GM04504 (cell line): ENCODE measurements around the gene SLC16A8.
"Not testable (repeated sequence)": the region's sequence is repeated elsewhere in the genome, so short reads cannot be mapped to it uniquely, and the experiment has no call there.

ENCODE experiments used
- DNase-seq: peaks from one replicate; pipeline ENCODE4 v3.0.0-alpha.2; 2012; ENCODE audit warnings: low read depth

SLC16A8 gene

GRCh38 chr22:38083931-38084631 lies at the start of gene SLC16A8:
SLC16A8 (minus strand) TSS chr22:38084184; CDS start chr22:38082873, 1,311 bp downstream.
- no peak for DNase-seq

GRCh38 chr22:38133331-38133730 lies 49.3 kb upstream of the SLC16A8 start:
- DNase-seq, result no peak

- DNase-seq, result no peak
These were observed 48.8 kb upstream of the SLC16A8 start for GRCh38 chr22:38132794-38133193.

GRCh38 chr22:38132136-38132535 lies 48.2 kb upstream of the SLC16A8 start:
- DNase-seq, result no peak

- no peak for DNase-seq
These were observed 47.4 kb upstream of the SLC16A8 start for GRCh38 chr22:38131399-38131798.

GRCh38 chr22:38129856-38130255 lies 45.9 kb upstream of the SLC16A8 start:
- DNase-seq, result no peak

- DNase-seq, result no peak
These were observed 45.0 kb upstream of the SLC16A8 start for GRCh38 chr22:38129021-38129420.

- DNase-seq, result no peak
These were observed 43.9 kb upstream of the SLC16A8 start for GRCh38 chr22:38127869-38128268.

- no peak for DNase-seq
These were observed 43.1 kb upstream of the SLC16A8 start for GRCh38 chr22:38126928-38127668.

GRCh38 chr22:38125751-38126201 lies 41.8 kb upstream of the SLC16A8 start:
- DNase-seq, result no peak

GRCh38 chr22:38125038-38125610 lies 41.1 kb upstream of the SLC16A8 start:
- no peak for DNase-seq

GRCh38 chr22:38124236-38124974 lies 40.4 kb upstream of the SLC16A8 start:
- no peak for DNase-seq

- no peak for DNase-seq
These were observed 38.6 kb upstream of the SLC16A8 start for GRCh38 chr22:38122616-38123015.

- DNase-seq, result no peak
These were observed 36.6 kb upstream of the SLC16A8 start for GRCh38 chr22:38120359-38121110.

GRCh38 chr22:38118747-38119146 lies 34.8 kb upstream of the SLC16A8 start:
- DNase-seq, result not testable (repeated sequence)

GRCh38 chr22:38118182-38118581 lies 34.2 kb upstream of the SLC16A8 start:
- DNase-seq, result no peak

- DNase-seq, result not testable (repeated sequence)
These were observed 33.6 kb upstream of the SLC16A8 start for GRCh38 chr22:38117556-38117955.

- no peak for DNase-seq
These were observed 31.6 kb upstream of the SLC16A8 start for GRCh38 chr22:38115423-38116205.

- DNase-seq, result peak; percentile 68
These were observed 30.8 kb upstream of the SLC16A8 start for GRCh38 chr22:38114484-38115398.

GRCh38 chr22:38112381-38112780 lies 28.4 kb upstream of the SLC16A8 start:
- DNase-seq, result no peak
